Raji (cell line): ENCODE measurements around the gene SLC18A3.

Experiments
- POLR2A ChIP-seq: IDR thresholded peaks from 2 replicates; pipeline ENCODE4 v1.6.1; 2011; ENCODE audit warnings: low read depth, low read length, control low read depth; ENCODE audit not compliant: insufficient read depth

Gene SLC18A3

GRCh38 chr10:49657606-49658005 is 47.5 kb downstream of the SLC18A3 start:
- no peak for TF ChIP-seq POLR2A

- TF ChIP-seq POLR2A: no peak
Measured at GRCh38 chr10:49661140-49661856, 51.2 kb downstream of the SLC18A3 start.
